HG03066 (cell line): ENCODE results near the gene FAM3A.
"Not testable (repeated sequence)": the region's sequence is repeated elsewhere in the genome, so short reads cannot be mapped to it uniquely, and the experiment has no call there.

ENCODE experiments used
- ATAC-seq: cut with Tn5 transposase; IDR thresholded peaks from one replicate; pipeline ENCODE4 v1.9.1; 2021; ENCODE audit warnings: low read depth; ENCODE audit not compliant: unreplicated experiment

Gene FAM3A

DNA sequence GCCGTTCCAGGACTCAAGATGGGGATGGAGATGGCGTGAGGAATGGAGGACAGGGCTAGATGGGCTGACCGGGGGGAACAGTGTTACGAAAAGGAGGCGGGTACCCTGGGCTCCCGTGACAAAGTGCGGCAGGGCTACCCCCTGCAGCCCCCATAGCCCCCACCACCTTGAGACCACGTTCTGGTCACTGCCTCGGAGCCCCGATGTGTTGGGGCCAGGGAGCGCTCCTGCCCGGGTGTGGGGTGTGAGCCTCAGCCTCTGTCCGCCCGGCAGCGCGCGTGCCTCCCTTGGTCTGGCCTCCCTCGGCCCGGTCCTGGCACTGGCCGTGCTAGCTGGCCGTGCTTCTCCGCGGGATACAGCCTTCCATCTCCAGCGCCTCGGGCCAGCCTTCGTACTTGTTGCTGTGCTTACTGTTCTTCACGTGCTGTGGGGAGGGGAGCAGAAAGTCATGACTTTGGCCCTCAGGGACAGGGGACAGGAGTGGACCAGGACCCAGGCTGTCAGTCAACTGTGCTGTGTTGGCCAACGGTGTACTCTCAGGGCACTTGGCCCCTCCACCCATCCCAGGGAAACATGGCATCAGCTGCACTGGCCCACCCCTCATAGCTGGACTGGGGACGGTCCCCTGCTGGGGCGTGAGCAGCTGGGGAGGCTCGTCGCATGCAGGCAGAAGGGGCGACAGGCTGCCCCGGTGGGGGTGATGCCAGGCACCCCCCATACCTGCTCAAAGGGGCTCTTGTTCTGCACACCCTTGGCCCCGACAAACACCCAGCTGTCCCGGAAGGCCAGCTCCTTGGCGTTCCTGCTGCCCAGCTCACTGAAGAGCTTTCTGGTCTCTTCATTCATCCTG is 9.3 kb downstream of the FAM3A start:
- ATAC-seq = no peak

DNA sequence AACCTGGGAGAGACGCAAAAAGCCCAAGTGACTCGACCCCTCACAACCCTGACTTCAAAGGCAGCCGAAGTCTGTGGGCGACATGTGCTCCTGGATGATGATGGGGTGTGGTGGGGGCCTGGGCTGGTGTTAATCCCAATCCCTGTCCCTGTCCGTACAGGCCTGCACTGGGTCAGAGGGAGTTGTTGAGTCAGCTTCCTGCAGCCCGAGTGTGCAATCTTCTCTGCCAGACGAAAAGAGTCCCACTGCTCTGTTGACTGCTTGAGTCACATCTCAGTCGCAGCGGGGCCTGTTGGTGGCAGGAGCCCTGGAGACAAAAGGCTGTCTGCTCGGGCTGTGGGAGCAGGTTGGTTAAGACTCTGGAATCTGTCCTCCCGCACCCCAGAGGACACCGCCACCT is 10.3 kb downstream of the FAM3A start:
- no peak for ATAC-seq

DNA sequence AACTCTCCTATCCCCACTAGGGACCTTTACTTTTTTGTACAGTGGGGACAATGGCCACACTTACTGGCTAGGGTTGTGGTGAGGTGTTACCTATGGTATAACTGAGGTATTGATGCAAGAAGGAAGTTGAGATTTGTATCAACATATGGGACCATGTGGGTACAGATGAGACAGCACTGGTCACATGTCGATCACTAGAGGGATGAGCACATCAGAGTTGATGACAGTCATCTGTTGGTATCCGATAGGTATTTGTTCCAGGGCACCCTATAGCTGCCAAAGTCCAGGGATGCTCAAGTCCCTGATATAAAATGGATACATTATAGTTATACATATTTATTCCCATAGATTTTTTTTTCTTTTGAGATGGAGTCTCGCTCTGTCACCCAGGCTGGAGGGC is 13.0 kb downstream of the FAM3A start:
- ATAC-seq = no peak

DNA sequence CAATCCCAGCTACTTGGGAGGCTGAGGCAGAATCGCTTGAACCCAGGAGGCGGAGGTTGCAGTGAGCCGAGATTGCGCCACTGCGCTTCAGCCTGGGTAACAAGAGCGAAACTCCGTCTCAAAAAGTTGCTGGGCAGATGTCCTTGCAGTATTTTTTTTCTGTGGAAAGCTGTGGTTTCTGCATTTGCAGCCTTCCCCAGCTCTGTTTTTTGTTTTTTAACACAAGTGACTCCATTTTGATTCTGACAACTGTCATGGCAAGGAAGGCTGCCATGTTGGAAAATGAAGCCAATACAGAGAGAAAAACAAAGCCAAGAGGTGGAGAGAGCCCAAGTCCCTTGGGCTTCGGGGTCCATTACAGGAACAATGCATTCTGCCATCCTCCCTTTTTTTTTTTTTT is 13.9 kb downstream of the FAM3A start:
- no peak for ATAC-seq

DNA sequence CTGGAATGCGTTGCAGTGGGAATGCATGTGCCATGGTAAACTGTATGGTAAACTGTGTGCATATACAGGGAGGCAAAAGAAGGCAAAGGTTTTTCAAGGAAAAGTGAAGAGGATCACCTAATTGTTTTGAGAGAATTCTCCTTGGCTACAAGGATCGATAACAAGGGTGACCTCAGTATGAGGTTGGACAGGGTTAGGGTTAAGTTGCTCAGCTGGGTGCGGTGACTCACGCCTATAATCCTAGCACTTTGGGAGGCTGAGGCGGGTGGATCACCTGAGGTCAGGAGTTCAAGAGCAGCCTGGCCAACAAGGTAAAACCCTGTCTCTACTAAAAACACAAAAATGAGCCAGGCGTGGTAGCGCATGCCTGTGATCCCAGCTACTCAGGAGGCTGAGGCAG is 14.6 kb downstream of the FAM3A start:
- ATAC-seq = not testable (repeated sequence)

DNA sequence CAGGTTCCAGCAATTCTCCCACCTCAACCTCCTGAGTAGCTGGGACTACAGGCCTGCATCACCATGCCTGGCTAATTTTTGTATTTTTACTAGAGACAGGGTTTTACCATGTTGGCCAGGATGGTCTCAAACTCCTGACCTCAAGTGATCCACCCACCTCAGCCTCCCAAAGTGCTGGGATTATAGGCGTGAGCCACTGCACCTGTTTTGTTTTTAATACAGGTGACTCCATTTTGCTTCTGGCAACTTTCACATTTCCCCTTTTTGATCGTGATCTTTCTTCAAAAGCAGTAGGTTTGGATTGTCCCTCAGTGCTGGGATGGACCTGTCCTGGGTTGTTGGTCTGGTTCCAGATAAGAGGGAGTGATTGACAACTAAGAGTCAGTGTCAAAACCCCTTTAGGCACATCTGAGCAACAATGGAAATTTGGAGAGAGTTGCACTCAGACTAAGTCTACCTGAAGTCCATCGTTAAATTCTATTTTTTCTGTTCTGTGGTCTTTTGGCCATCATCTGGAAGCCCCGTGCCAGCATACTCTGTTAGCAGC is 19.4 kb downstream of the FAM3A start:
- not testable (repeated sequence) for ATAC-seq

DNA sequence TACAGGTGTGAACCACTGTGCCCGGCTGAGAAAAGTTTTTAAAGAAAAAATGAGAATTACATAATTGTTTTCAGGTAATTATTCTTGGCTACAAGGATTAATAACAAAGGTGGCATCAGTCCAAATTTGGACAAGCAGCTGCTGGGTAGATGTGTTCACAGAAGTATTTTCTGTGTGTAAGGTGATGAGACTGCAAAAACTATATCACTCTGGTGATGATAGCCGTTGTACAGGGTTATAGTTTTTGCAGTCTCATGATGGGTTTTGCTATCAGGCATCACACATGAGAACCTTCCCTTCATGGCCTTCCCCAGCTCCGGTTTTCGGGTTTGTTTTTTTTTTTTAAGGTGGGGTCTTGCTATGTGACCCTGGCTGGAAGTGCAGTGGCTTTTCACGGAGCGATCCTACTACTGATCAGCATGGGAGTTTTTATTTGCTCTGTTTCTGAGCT is 20.5 kb downstream of the FAM3A start:
- ATAC-seq = no peak

DNA sequence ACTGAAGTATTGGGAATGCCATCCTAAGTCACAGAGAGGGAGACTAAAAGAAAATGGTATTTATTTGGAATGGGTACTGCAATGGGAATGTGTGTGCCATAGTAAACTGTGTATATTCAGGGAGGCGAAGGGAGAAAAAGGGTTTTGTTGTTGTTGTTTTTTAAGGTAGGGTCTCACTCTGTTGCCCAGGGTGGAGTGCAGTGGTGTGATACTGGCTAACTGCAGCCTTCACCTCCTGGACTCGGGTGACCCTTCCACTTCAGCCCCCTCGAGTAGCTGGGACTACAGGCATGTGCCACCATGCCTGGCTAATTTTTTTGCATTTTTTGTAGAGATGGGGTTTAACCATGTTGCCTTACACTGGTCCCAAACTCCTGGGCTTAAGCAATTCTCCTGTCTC is 21.3 kb downstream of the FAM3A start:
- ATAC-seq = no peak

DNA sequence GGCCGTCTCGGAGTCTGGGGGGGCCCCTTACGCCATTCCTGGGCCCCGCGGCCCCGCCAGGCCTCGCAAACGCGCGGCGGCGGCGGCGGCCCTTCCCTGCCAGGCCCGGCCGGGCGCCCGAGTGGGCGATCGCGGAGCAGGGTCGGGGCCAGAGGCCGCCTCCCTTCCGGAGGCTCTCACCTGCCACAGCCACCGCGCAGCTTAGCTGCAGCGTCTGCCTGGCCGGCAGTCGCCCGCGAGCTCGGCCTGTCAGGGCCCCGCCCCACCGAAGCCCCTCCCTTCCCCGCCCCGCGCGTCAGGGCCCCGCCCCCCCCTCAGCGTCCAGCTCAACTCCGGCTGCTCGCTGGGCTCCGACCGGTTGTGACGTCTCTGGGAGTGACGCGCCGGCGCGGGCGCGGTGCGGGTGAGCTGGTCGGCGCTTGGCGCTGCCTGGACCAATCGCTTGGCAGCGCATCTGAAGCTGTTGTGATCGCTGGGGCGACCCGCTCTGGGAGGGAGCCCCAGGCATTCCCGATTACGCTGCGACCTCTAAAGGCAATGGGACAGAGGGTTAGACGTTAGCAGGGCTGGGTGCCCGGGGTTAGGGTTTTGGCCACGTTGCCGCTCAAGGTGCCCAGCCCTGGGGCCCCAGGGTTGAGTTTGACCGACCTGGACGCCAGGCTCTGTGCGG is 25.5 kb downstream of the FAM3A start, which contains the start of gene SLC10A3:
Gene SLC10A3, minus strand, starts transcription at position 216 of the 670 bp plus-strand sequence. CDS start 1,689 bp downstream, outside the sequence.
- ATAC-seq = peak; percentile 80

DNA sequence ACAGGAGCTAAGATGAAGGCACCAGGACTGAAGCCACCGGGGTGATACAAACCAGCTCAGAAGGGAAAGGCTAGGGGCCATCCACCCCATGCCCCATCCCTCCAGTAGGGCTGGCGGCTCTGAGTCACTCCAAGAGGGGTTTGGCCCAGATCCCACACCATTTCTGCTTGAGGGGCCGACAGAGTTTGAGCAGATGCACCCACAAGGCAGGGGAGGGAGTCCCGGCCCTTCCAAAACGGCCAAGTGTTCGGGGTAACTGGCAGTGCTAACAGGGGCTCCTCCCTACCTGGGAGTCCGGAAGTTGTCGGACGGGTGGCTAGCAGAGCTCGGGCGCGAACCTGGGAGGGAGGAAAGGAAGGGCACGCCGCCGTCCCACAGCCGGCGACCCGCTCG is 26.0 kb downstream of the FAM3A start:
- ATAC-seq = peak; percentile 8

DNA sequence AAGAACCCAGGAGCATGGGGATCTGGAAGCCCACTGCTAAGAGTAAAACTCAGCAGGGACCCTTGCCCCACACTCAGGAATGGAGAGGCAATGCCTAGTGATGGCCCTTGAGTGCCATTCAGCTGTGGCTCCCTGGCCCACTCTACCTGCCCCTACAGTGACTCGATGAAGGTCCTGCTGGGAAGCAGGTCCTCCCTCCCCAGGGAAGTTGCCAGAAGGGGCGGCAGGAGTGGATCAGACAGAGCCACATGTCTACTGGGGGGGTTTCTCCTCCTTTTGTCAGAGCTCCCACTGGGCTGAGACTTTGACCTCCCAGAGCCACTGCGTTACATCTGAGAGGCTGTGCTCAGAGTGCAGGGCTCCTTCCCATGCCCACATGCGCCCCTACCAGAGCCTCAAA is 26.9 kb downstream of the FAM3A start:
- no peak for ATAC-seq

DNA sequence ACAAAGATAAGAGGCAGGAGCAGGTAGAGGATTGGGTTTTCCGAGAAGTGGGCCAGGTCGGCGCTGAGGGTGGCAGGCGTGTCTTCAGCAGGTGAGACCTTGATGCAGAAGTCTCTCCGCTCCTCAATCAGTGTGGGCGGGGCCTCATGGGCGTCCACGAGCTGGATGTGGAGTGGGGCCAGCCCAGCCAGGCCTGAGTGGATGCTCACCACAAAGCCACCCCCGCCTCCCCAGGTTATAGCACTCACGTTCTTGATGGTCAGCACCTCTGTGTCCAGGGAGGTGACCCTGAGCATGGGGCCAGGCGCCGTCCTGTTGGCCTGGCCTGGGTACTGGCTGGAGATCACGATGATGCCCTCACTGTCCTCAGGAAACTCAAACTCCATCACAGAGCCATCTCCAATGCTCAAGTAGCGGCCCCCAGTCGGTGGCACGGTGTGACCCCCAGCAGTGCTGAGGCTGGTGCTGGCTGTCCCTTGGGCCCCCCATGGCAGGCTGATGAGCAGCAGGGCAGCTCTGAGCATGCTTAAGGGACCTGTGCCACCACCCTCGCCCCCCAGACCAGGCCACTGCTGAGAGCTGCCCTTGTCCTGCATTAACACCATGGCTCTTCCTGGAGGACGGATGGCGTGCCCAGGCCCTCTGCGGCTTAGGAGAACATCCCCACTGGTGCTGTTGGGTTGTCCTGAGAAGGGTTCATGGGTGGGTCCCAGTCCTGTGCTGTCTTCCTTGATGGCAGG is 27.5 kb downstream of the FAM3A start:
- no peak for ATAC-seq

DNA sequence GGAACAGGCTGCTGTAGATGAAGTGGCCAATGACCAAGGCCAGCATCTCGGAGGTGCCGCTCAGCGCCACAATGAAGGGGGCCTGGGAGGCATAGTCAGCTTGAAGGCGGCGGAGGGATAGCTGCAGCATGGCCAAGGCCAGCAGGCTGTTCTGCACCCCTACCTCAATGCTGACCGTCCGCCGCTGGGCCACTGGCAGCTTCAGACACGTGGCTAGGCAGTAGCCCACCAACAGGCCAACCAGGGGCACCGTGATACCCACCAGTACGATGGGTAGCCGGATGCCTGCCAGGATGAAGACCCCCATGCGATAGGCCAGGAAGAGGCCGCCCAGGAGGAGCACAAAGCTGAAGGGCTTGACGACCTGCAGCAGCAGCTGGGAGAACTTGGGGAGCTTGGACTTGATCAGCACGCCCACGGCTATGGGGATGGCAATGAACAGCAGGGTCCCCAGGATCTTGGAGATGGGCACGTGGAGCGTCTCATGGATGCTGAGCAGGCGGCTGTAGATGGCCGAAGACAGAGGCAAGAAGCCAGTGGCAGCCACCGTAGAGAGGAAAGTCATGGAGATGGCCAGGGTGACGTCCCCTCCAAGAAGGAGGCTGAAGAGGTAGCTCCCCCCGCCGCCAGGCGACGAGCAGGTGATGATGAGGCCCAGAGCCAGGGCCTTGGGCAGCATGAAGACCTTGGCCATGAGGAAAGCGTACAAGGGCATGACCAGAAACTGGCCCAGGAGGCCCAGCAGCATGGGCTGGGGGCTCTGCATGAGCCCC is 28.3 kb downstream of the FAM3A start:
- ATAC-seq = no peak

DNA sequence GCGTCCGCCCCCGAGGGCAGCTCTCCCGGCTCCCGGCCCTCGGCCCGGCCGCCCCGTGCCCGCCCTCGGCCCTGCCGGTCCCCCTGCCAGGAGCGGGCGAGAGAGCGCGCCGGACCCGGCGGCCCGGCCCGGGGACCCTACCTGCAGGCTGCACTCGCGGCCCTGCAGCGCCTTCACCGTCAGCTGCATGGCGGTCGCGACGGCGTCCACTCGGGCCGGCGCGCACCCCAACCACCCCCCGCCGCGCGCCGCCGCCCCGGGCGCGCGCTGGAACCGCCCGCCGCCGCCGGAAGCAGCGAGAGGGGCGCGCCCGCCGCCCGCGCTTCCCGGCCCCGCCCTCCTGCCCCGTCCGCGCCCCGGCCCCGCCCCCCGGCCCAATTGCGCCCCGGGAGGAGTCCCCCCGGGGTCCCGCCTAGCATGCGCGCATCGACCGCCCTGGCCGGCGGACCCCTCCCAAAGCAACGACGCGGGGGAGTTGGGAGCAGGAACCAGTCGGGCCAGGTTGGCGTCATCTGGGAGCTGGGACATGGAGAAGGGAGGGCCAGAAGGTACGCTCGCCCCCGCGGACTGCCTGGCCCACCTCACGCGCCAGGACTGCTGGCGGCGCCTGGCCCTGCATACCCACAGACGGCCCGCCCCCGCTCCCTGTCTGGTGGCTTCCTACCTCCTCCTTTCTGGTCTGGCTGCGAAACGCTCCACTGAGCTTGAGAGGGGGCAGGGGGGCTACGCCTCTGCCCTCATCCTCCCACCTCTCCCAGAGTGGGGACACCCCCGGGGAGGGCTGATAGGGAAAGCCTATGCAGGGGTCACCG is 29.4 kb downstream of the FAM3A start, which contains the start of gene UBL4A:
Gene UBL4A, minus strand, starts transcription at position 220 of the 812 bp plus-strand sequence. Its CDS starts 31 bp downstream, at position 189.
- no peak for ATAC-seq

DNA sequence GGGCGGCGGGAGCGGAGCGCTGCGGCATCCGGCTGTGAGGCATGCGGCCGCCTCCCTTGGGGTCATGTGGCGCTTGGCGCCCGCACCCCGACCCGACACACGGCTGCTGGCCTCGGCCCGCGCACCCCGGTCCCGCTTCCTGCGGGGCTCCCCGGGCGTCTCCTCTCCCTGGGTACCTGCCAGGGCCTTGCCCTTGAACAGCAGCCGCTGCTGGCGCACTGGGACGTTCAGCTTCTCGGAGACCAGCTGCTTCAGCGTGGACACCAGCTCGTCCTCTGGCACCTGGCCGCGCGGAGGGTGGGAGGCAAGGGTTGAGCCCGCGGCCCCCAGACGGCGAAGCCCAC is 30.0 kb downstream of the FAM3A start:
- no peak for ATAC-seq

DNA sequence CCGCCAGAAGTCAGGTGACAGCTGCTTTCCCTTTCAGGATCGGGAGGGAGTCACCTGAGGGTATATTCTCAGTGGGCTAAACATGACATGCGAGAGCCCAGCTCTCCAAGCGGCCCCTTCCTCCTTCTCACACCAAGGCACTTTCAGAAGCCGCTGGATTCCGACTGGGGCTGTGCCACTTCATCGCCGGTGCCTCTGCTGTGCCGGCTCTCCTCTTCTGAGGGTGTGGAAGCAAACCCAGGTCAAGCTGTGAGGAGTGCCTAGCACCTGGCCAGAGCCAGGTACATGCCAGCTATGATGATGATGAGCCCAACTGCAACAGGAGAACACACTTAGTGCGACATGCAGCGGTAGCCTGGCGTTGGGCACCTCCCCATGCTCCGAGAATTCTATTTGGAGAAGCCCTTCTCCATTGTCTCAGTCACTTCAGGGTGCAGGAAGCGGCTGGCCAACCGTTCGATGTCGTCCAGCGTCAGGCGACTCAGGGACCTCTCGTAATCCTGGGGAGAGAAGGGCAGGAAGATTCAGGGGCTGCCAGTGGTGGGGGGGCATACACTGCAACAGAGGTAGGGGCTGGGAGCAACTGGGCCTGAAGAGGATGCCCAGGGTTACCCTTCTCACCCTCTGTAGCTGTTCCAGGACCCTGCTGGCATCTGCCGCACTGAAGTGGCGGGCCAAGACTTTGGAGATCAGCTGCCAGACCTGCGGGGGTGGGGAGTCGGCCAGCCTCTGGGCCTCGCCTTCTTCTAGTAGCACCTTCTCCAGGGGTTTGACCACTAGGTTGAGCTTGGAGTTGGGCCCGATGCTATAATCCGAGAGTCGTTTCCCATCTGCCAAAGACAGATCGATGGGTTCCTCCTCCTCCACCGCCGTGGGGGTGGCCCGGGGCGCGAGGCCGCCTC is 30.6 kb downstream of the FAM3A start:
- ATAC-seq = no peak

DNA sequence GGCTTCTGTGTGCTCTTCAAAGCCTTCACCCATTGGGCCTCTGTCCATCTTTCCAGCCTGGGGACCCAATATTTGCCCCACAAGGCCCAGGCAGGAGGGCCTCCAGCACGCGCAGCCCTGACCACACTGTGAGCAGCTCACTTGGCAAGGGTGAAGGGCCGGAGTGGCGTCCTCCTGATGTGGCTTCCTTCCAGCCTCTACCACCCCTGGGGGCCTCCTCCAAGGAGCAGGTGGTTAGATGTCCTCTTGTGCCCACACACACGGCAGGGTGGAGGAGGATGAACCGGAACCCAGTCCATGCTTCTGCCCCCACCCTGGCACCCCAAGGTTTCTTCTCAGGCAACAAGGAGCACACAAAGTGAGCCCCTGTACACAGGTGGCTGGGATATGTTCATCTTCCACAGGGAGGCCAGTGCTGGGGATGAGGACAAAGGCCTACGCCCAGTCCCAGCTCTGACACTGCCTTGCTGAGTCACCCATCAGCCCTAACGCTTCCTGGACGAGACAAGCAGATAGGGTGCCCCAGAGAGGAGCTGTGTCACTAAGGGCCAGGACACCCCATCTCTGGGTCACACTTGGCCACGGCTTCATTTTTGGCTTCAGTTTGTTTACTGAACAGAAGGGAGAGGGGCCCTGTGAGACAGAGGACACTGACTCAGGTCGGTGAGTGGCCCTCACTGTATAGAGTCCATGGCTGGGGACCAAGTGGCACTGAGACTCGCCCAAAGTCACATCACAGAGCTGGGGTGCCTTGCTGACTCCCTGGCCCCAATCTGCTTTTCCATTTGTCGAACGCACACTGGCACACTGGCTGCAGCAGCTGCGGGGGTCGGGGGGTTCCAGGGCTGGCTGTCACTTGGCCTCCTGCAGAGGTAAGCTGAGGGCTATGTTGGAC is 31.5 kb downstream of the FAM3A start:
- no peak for ATAC-seq
